HG03139 (cell line): ENCODE results near the gene HOXA4.

Experiments used
- ATAC-seq: cut with Tn5 transposase; IDR thresholded peaks from one replicate; pipeline ENCODE4 v1.9.1; 2021; ENCODE audit not compliant: unreplicated experiment

Gene HOXA4

DNA sequence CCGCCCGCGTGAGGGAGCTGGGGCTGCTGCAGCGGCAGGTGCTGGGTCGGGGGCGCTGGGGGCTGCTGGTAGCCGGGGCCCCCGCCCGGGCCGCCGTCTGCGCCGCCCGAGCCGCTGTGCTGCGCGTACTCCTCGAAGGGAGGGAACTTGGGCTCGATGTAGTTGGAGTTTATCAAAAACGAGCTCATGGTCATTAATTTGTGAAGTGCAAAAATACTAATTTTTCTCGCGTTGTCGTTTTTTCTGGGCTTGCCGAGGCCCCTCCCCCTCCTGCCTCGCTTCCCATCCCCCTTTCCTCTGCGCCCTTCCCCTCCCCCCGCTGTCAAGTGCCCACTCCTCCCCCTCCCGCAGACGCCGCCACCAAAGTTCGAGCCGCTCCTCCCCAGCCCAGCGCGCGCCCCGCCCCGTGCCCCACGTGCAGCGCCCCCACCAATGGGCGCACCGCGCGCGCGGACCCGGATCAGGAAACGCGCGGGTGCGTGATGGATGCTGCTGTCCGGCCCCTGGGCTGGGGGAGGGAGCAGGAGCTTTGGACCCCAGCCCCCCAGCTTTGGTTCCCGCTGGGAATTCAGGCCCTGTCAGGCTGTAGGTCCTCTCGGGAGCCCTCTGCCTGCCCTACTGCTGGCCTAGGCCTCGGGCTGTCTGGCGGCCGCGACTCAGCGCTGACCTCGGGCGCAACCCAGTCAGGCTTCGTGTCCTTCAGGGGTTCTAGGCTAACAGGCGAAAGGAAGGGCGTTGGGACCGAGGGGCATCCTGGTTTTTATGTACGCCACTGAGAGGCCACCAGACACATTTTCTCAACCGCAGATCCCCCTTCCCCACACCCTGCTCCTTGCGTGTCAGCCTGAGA is at the start of gene HOXA4:
Gene HOXA4, minus strand, starts transcription at position 218 of the 850 bp plus-strand sequence. Its CDS starts 24 bp downstream, at position 194.
- no peak for ATAC-seq

DNA sequence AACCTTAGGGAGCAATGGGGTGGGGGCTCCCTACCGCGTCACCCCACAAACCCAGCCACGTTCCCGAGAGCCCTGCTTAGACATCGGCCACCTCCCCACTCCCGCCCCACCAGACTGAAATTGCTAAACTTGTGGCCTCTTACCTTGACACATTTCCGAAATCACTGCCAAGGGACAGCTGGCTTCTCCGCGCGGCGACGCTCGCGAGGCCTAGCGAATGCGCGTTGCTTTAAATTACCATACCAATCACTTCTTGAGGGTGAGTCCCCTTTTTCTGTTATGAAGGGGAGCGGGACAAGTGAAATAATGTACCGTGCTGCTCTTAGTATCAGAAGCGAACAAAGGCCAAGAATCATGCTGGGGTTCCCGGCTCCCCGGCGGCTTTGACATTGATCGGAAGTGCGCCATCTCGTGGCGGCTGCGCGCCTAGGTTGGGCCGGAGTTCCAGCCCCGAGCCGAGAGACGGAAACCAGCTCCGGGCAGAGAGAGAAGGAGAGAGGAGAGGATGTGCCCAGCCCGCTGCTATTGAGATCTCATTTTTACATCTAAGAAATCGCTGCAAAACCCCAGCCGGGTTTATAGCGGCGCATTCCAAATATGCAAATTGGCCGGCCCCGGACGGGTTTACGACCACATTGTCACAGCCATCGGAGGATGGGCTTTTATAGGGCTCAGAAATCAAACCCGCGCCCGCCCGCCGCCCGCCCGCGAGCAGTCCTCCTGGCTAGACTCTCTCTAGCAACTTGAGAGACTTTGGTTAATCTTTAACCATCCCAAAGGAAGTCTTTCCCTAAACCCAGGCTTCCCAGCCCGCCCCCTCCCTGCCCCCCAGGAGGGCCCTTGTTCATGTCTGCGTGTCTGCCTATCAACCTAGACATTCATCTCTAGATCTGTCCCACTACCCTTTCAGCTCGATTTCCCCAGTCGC is 49.2 kb upstream of the HOXA4 start:
- no peak for ATAC-seq

DNA sequence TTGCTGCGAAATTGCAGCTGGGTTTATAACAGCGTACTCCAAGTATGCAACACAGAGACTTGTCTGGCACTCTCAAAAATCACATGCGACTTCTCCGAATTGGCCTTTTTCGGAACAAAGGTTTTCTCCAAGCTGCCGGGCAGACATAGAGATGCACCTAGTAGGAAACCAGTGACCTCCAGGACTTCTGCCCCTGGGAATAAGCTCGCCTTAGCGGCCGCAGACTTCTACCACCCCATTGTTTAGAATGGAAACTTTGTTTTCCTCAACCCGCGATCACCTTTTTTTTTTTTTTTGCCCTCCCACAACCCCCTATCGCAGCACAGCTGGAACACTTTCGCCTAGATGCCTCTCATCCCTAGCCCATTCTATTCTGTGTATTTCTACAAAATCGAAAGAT is 48.5 kb upstream of the HOXA4 start:
- no peak for ATAC-seq

DNA sequence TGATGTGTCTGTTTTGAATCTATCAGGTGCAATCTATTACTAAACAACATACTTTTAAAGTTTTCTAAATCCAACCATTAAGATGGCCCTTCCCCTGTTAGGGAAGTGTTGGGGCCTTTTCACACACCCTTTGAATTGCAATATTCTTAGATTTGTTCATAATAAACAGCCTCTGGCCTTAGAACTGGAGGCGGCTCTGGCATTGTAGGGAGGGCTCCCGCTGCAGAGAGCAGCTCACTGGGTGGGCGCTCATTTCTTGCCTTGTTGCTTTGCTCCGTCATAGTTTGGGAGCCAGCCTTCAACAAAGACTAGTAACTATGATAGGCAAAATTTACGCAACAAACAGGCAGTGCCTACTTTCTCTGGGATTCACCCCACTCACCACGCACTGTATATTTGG is 47.8 kb upstream of the HOXA4 start:
- ATAC-seq: no peak

DNA sequence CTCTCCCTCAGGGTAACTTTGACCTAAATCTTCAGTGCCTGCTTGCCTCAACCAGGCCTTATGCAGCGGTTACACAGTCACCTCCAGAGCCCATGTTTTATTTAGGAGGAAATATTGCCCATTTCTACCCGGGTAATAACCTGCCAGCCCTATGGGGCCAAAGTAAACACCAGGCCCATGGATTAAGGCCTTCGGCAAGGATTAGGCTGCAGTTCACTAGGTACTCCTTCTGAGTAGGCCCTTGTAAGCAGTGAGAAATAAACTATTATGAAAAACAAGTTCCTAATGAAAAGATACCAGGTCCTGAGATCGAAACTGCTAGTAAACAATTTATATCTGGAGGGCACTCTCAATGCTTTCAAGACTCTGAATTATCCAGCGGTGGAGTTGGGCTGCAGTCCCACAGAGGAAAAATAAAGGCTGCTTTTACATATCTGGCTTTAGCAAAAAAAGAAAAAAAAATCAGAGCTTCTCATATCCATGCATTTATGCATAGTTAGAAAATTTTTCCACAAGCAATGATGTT is 47.3 kb upstream of the HOXA4 start:
- no peak for ATAC-seq

DNA sequence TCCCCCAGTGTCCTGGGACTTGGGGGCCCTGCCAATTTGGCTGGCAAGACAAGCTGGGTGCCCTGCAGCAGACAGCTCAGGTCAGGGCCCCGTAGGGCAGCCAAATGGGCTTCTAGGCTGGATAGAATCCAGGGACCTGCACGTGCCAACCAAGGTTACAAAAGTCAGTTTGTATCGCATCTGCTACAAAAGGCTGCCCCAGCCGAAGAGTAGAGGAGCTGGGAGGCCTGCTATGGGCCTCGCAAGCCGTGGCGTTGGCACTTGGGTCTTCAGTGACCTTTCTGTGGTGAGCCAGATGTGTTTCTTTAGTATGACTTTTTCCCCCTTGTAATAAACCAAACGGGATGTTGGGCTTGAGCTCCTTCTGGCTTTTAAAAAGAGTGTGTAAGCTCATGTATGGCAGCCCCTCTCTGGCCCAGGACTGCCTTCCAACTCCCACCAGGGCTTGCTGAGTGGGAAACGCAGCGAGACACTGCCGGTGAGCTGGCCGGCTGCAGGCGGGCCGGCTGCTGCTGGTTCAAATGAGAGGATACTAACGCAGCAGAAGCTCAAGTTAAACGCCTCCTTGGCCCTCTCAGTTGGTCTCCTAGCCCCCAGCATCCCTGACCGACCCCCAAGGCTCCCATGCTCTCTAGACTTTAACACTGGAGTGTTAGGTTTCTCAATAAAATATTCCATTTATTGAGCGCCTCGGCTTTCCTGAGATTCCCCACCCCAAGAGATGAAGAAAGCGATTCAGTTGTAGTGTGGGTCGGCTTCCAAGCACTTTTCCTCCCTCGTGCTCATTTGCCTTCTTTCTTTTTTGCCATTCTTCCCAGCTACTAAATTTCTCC is 46.6 kb upstream of the HOXA4 start:
- ATAC-seq: no peak

DNA sequence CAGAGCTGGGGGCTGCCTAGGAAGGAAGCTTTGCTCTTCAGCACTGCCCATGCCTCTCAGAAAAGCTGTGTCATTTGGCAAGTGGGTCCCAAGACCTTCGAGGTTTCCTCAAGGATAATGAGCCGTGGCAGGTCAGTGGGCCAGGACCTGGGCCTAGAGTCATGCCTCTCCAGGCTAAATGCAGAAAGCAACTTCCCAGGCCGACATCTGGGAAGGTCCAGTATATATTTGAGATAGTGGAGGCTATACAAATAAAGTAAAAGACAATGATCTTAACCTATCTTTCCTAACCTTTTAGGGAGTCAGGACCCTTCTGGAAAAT is 45.9 kb upstream of the HOXA4 start:
- ATAC-seq: no peak

DNA sequence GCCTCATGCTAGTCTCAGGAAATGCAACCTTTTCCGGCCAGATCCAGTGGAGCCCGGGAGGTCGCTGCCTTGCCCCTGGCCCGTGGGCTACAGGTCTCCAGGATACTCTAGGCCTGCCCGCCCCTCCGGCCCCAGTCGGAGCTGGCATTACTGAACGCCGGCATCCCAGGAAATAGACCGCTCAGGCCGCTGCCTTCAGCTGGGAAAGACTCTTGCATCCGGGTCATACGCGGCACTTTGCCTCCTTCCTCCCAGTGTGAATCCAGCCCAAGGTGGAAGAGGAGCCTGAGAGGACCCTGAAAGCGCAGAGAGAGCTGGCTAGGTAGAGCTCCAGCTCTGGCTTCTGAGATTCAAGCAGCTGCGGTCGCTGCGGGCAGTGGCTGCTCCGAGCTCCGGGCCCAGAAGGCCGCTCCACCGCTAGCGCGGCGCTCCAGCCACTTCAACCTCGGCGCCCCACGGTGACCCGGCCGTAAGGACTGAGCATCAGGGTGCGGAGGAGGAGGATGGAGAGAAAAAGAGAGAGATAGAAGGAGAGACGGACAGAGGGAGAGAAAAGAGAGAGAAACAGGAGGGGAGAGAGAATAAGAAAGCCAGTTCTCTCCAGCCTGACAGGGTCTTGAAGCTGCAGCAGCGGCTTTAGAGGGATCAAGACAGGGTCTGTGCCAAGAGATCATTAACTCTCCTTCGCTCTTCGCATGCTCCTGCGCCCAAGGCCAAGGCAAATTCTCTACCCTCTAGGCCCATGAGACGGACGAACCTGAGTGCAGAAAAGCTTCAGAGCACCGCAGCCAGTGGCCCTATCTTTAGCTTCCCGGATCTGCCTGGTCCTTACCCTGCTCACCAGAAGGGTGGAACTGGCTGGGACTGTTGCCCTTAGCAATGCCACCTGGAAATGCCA is 45.3 kb upstream of the HOXA4 start:
- ATAC-seq: no peak

DNA sequence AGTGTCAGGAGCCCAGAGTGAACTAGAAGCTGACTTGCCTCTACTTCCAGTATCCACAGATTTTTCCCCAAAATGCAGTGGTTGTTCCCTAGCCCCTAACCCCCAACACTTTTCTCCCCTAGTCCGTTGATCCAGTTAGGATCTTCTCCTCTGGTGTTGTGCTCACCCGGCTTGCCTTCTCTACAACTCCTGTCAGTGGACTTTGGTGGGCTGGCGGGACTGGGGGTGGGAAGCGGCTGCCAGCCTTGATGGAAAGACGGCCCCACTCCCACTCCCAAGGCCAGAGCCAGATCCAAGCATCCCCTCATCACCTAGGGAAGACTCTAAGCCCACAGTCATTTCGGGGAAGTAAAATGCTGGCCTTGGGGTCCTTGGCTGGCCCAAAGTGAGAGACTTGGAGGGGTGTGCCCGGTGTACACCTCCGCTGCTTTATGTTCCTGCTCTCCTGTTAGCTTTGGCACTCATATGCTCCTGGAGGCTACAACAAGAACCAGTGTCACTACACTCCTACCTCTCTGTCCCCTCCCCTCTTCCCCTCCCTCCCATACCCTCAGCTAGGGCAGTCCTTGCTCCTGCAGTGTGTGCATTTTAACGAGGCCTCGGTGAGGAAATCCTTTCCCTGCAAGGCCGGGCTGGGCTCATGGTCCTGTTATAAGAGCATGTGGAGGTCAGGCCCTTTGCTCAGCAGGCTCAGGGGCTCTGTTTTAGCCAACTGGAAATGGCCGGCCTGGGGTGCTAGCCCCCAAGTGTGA is 44.5 kb upstream of the HOXA4 start:
- ATAC-seq: no peak

DNA sequence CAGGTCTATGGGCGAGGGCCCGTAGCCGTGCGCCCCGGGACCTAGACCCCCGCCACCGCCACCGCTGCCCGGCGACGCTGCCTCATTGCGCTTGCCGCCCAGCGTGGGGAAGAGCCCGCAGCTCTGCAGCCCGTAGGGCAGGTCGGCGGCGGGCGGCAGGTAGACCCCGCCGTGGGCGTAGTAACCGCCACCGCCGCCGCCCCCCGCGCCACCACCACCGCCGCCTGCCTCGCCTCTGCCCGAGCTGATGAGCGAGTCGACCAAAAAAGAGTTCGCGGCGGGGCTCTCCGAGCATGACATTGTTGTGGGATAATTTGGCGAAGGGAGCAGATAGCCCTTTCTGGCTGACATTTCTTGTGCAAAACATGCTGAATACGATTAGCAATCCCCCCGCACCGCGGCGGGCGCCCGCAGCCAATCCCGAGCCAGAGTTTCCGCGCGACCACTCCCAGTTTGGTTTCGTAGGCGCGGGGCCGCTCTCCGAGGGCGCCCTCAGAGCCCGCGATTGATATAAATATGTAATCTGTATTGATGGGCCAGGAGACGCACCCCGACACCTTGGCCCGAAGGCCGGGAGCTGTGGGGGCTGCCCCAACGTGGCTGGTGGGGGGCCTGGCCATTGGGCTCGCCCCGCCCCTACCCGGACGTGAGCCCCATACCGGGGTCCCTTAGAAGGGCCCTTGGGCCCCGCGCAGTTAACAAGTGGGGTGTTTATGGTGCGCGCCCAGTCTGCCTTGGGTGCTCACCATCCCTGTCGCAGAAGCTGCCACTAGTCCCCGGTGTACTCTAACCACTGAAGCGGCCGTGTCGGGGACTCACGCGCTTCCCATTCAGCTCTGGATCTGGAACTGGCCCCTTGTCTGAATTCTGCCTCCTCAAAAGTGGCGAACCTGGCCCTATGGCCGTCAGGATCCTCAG is 43.7 kb upstream of the HOXA4 start, which contains the start of gene HOXA10:
Gene HOXA10, minus strand, starts transcription at position 365 of the 918 bp plus-strand sequence. Its CDS starts 14 bp downstream, at position 351.
- ATAC-seq: no peak

DNA sequence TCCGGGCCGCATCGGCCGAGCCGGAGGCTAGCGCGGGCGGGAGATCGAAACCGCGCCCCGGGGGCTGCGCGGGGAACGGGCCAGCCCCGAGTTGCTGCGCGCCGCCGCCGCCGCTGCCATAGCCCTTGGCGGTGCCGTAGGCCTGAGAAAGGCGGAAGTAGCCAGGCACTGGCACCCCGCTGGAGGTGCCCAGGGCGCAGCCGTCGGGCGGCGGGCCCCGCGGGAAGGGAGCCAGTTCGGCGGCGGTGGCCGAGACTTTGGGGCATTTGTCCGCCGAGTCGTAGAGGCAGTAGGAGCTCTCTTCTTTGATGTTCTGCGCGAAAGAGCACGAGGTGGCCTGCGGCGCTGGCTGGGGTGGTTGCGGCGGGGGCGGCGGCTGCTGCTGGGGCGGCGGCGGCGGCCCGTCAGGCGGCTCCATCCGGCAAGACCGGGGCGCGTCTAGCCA is 43.0 kb upstream of the HOXA4 start:
- ATAC-seq: no peak

DNA sequence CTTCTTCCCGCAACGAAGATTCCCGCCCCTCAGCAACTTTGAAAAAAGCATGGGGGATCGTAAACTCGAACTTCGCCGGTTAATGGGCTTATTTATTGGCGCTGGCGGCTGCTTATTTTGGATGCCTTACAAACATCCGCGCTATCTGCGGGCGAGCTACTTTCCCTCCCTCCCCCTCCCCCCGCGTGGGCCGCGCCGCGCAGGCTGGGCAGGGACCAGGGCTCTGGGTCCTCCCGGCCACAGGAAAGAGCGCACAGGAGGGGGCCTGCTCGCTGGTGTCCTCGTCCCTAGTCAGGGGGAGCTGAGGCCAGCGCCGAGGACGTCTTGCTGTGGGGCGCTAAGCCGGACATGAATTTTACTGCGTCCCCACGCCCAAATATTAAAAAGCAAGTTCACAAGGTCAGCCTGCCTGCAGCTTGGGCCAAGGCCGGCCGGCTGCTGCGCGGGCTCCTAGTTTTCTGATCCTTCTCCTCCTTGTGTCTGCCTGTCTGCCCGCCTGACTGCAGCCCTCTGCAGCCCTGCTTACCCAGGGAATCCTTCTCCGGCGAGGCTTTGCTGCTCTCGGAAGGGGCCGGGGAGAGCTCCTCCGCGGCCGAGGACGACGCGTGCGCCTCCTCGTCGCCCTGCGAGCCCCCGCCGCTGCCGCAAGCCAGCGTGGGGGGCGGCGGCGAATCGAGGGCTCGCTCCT is 42.4 kb upstream of the HOXA4 start:
- ATAC-seq: no peak

DNA sequence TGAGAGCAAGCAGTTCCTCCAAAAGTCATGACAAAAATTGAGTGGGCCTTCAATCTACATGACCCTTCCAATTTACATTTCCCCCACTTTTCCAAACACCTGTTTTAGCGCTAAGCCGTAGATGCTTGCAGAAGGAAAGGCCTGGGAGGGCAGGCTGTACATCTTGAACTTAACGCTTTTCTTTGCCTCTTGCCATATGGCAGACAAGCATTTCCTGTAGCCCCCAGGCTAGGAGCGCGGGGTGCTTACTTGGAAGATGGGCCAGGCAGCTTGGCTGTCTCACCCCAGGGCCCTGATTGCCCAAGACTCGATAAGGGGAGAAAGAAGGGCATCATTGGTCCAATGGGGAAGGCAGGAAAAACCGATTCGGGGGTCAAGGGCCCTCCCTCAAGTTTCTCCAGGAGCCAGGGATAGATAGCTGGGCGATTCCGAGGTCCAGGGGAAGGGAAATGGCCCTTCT is 41.8 kb upstream of the HOXA4 start:
- ATAC-seq: no peak

DNA sequence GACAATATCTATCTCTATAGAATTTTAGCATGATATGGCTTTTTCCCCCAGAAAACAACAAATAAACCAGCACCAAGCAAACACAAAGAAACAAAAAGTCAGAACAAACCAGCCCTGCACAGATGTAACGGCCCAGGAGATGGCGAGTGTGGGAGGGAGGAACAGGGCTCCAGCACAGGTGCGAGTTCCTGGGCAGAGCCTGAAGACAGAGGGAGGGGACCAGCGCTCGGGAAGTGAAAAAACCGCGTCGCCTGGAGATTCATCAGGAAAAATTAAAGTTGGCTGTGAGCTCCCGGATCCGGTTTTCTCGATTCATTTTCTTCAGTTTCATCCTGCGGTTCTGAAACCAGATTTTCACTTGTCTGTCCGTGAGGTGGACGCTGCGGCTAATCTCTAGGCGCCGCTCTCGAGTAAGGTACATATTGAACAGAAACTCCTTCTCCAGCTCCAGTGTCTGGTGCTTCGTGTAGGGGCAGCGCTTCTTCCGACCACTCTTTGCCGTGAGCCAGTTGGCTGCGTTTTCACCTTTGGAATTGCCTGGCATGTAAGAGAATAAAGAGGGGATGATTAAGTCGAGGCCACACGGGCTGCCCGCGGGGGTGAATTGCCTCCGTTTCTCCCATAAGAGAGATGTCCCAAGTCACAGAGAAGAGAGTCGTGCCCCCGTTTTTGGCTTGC is 41.2 kb upstream of the HOXA4 start:
- ATAC-seq: no peak

DNA sequence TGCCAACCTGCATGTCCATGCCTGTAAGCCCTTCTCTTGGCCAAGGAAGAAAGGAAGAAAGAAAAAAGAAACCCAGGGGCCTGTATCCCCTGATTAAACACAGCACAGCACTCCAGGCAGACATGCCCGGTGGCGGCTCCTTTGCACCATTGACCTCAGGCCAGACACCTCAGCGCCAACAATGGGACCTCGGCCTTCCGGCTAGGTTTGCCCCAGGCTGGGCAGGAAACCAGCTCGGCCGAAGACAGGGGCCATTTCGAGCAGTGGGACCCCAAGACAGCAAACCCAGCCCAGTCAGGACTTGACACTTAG is 40.7 kb upstream of the HOXA4 start:
- no peak for ATAC-seq

DNA sequence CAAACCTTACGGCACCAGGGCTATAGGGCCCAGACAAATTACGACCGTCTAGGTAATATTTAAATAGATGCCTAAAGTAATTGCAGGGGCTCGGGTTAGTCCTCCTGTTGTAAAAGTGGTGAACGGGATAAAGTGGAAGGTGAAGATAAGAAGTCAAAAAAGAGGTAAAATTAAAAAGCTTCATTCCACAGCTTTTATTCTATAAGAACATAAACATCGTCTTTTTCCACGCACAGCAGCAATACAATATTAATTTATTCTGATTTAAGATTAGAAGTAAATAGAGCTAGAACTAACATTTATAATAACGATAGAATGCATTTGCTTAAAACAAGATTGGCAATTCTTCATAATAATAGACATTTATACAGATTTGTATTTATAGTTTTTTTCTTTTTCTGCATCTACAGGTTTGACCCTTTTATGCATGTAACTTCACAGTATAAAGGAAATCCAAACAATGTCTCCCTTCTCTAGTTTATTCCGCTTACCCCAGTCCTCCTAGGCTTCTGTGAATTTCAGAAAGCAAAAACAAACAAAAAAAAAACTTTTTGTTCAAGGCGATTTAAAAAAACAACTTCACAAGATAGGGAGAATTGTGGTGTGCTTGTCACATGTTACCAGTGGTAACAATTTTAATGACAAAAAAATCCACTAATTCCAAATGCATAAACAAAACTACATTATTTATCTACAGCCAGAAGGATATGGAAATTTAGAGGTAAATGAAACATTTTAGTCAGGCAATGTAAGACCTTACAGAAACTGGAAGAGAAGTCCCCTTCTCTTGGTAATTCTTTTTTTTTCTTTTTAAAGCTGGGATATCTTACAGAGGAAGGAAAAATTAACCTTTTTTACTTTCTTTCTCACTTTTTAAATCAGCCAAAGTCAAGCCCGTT is 40.1 kb upstream of the HOXA4 start:
- ATAC-seq: no peak
